ENCODE measurements around the gene SETBP1.

Gene SETBP1

GRCh38 chr18:44766450-44766849, 85.8 kb downstream of the SETBP1 start:
- DNase-seq, result no peak

- DNase-seq, result no peak
These were observed 87.1 kb downstream of the SETBP1 start for GRCh38 chr18:44767807-44768206.

GRCh38 chr18:44770641-44771040, 90.0 kb downstream of the SETBP1 start:
- DNase-seq, result no peak

- no peak for DNase-seq
These were observed 90.9 kb downstream of the SETBP1 start for GRCh38 chr18:44771572-44771955.

- no peak for DNase-seq
These were observed 91.5 kb downstream of the SETBP1 start for GRCh38 chr18:44771956-44772917.

- no peak for DNase-seq
These were observed 93.0 kb downstream of the SETBP1 start for GRCh38 chr18:44773640-44774155.

- no peak for DNase-seq
These were observed 93.5 kb downstream of the SETBP1 start for GRCh38 chr18:44774191-44774590.

- no peak for DNase-seq
These were observed 96.9 kb downstream of the SETBP1 start for GRCh38 chr18:44777457-44778192.

GRCh38 chr18:44778788-44779187, 98.1 kb downstream of the SETBP1 start:
- DNase-seq, result no peak

GRCh38 chr18:44779753-44780292, 99.1 kb downstream of the SETBP1 start:
- DNase-seq, result no peak

GRCh38 chr18:44781886-44782285, 101.2 kb downstream of the SETBP1 start:
- DNase-seq, result no peak

GRCh38 chr18:44782617-44783016, 101.9 kb downstream of the SETBP1 start:
- no peak for DNase-seq

- no peak for DNase-seq
These were observed 102.7 kb downstream of the SETBP1 start for GRCh38 chr18:44783371-44783770.

- no peak for DNase-seq
These were observed 105.6 kb downstream of the SETBP1 start for GRCh38 chr18:44786257-44786656.

GRCh38 chr18:44786688-44787087, 106.0 kb downstream of the SETBP1 start:
- no peak for DNase-seq

- no peak for DNase-seq
These were observed 107.6 kb downstream of the SETBP1 start for GRCh38 chr18:44788334-44788733.

- no peak for DNase-seq
These were observed 109.0 kb downstream of the SETBP1 start for GRCh38 chr18:44789710-44790109.

- no peak for DNase-seq
These were observed 110.2 kb downstream of the SETBP1 start for GRCh38 chr18:44790860-44791259.

- DNase-seq, result no peak
These were observed 110.8 kb downstream of the SETBP1 start for GRCh38 chr18:44791520-44791919.

GRCh38 chr18:44792456-44793061, 111.9 kb downstream of the SETBP1 start:
- no peak for DNase-seq

- DNase-seq, result no peak
These were observed 112.5 kb downstream of the SETBP1 start for GRCh38 chr18:44793194-44793593.

- DNase-seq, result no peak
These were observed 113.0 kb downstream of the SETBP1 start for GRCh38 chr18:44793685-44794084.

GRCh38 chr18:44795241-44795640, 114.6 kb downstream of the SETBP1 start:
- no peak for DNase-seq
